ENCODE results near the gene ISOC1.

- no peak for TF ChIP-seq CTCF (IDR thresholded peaks at IDR 0.05)
- TF ChIP-seq EZH2 (IDR thresholded peaks at IDR 0.05; ENCODE audit: borderline replicate concordance, insufficient read depth, low read depth, low read length, poor library complexity, severe bottlenecking), result no peak
Observed at GRCh38 chr5:129112295-129112694, 17.7 kb downstream of the ISOC1 start.
